K562 (cell line): ENCODE measurements around the gene TMEM39B. TPM values are rescaled to one million over a fixed set of nuclear protein-coding genes. Genes with fewer than 3 reads are reported as not detected.

Experiments used
- ARID2 ChIP-seq: fragments of 450-650 bp; IDR thresholded peaks from 2 replicates; pipeline ENCODE4 v1.6.1; 2017; ENCODE audit warnings: antibody characterized with exemption, mild to moderate bottlenecking
- CBX1 ChIP-seq: sonication (generic); IDR thresholded peaks from 2 replicates; pipeline ENCODE4 v1.6.1; 2016; ENCODE audit warnings: antibody characterized with exemption, low read depth, mild to moderate bottlenecking
- DPF2 ChIP-seq: fragments of 450-650 bp; IDR thresholded peaks from 2 replicates; pipeline ENCODE4 v1.6.1; 2016
- MCM3 ChIP-seq: fragments of 450-650 bp; IDR thresholded peaks from 2 replicates; pipeline ENCODE4 v1.6.1; 2016
- MEIS2 ChIP-seq: fragments of 450-650 bp; IDR thresholded peaks from 2 replicates; pipeline ENCODE4 v1.6.1; 2014; ENCODE audit warnings: mild to moderate bottlenecking; ENCODE audit not compliant: partially characterized antibody
- POLR2AphosphoS5 ChIP-seq: IDR thresholded peaks from 2 replicates; pipeline ENCODE4 v1.6.1; 2011; ENCODE audit warnings: mild to moderate bottlenecking, low read depth, low read length, moderate library complexity; ENCODE audit not compliant: control insufficient read depth, insufficient read depth
- STAG1 ChIP-seq: sonication (generic); formaldehyde crosslinking; IDR thresholded peaks from 2 replicates; pipeline ENCODE4 v1.5.0; 2020; ENCODE audit warnings: missing genetic modification reagents, borderline replicate concordance
- SUPT5H ChIP-seq: fragments of 450-650 bp; IDR thresholded peaks from 2 replicates; pipeline ENCODE4 v1.6.1; 2016
- TEAD4 ChIP-seq, 2 experiments: sonication (generic) in 1 of 2; formaldehyde crosslinking in 1 of 2; IDR thresholded peaks; 2 replicates each; pipeline versions ENCODE4 v1.6.1 to v1.8.0; 2012 to 2022; ENCODE audit warnings: borderline replicate concordance in 1 of 2, inconsistent platforms in 1 of 2, low read length in 1 of 2, mild to moderate bottlenecking in 1 of 2, missing genetic modification reagents in 1 of 2
- THRAP3 ChIP-seq: fragments of 450-650 bp; IDR thresholded peaks from 2 replicates; pipeline ENCODE4 v1.6.1; 2016; ENCODE audit warnings: mild to moderate bottlenecking, inconsistent platforms, borderline replicate concordance
- WHSC1 ChIP-seq: IDR thresholded peaks from one replicate; pipeline ENCODE4 v1.6.1; 2012; ENCODE audit warnings: low read length, control low read depth, inconsistent platforms
- XRCC5 ChIP-seq: fragments of 200-400 bp; formaldehyde crosslinking; IDR thresholded peaks from 2 replicates; pipeline ENCODE4 v1.6.1; 2017; ENCODE audit warnings: low read depth, mild to moderate bottlenecking, low read length
- ZBTB2 ChIP-seq: fragments of 450-650 bp; IDR thresholded peaks from 2 replicates; pipeline ENCODE4 v1.6.1; 2016; ENCODE audit warnings: antibody characterized with exemption
- ZBTB33 ChIP-seq: sonication (generic); formaldehyde crosslinking; IDR thresholded peaks from 2 replicates; pipeline ENCODE4 v1.8.1; 2023; ENCODE audit warnings: mild to moderate bottlenecking, missing genetic modification reagents
- ZNF311 ChIP-seq: fragments of 250-450 bp; sonication (Bioruptor Pico); IDR thresholded peaks from 2 replicates; pipeline ENCODE4 v1.4.0; 2020; ENCODE audit warnings: mild to moderate bottlenecking, moderate library complexity
- ZNF764 ChIP-seq: fragments of 250-450 bp; sonication (Bioruptor Pico); IDR thresholded peaks from 2 replicates; pipeline ENCODE4 v1.4.0; 2020; ENCODE audit warnings: low read depth, mild to moderate bottlenecking, moderate library complexity
- ZNF780A ChIP-seq: fragments of 250-450 bp; sonication (Bioruptor Pico); IDR thresholded peaks from 2 replicates; pipeline ENCODE4 v1.5.0; 2021; ENCODE audit warnings: mild to moderate bottlenecking
- polyA plus RNA-seq, 8 experiments: library from polyadenylated mRNA; depleted of rRNA in 4 of 8; stranded (reverse) in 5 of 8; unstranded in 3 of 8; fragments of >200 nt; fragmentation: Nextera tagmentation in 2 of 8; fragmentation: Illumina TruSeq in 1 of 8; extraction: Ambion mirVana in 2 of 8; extraction: Trizol in 1 of 8; gene quantifications; 2 replicates each; pipeline versions ENCODE4 v1.2.1 to v1.2.3, GENCODE V29; 2011 to 2014; ENCODE audit warnings: inconsistent platforms in 1 of 8, missing spikeins in 1 of 8
- total RNA-seq, 7 experiments: library from RNA; depleted of rRNA in 6 of 7; stranded (reverse); fragments of >200 nt in 6 of 7; fragmentation: Illumina TruSeq in 2 of 7; extraction: Trizol in 2 of 7; gene quantifications; 2 replicates each; pipeline versions ENCODE4 v1.2.1 to v1.2.3, GENCODE V29; 2011 to 2021; ENCODE audit warnings: low replicate concordance in 1 of 7
- TF ChIP-seq, protein P1 (sequence below), 2 experiments: fragments of 450-650 bp; formaldehyde crosslinking in 1 of 2; IDR thresholded peaks; 2 replicates each; pipeline versions ENCODE4 v1.4.0 to v1.6.1; 2014 to 2020; ENCODE audit warnings: mild to moderate bottlenecking in 2 of 2, borderline replicate concordance in 1 of 2, low read depth in 1 of 2

TMEM39B gene
- total and polyA plus RNA-seq, 9 of the 15 experiments (the other 6 are each of a cell fraction or from before 2014, with no cell fraction given) = 0.92 to 28.5 (median 9.7) TPM

GRCh38 chr1:32063261-32063681, 9.5 kb upstream of the TMEM39B start (continued):
- TF ChIP-seq ZBTB33 (CRISPR knock-in tag) = peak; percentile 24; the same call in 1 of the 2 replicates
- no peak for TF ChIP-seq THRAP3
- no peak for TF ChIP-seq MEIS2
- peak; percentile 27; the same call in 1 of the 2 replicates for TF ChIP-seq TEAD4 (IDR thresholded peaks at IDR 0.05; ENCODE audit: low read length)
- no peak for TF ChIP-seq TEAD4 (CRISPR knock-in tag; IDR thresholded peaks at IDR 0.05; ENCODE audit: borderline replicate concordance)
- no peak for TF ChIP-seq ZNF764 (CRISPR knock-in tag)
- TF ChIP-seq STAG1 = peak; percentile 15; the same call in 1 of the 2 replicates
- peak; percentile 39; the same call in 1 of the 2 replicates for TF ChIP-seq SUPT5H
- no peak for TF ChIP-seq ZNF311 (CRISPR knock-in tag)
- no peak for TF ChIP-seq MCM3
- TF ChIP-seq ARID2 = peak; percentile 49
- no peak for TF ChIP-seq WHSC1
- no peak for TF ChIP-seq ZBTB2
- TF ChIP-seq CBX1 = no peak
- TF ChIP-seq ZNF780A (CRISPR knock-in tag) = peak; percentile 66; the same call in 1 of the 2 replicates
- TF ChIP-seq XRCC5 = no peak
- TF ChIP-seq, protein P1, sequence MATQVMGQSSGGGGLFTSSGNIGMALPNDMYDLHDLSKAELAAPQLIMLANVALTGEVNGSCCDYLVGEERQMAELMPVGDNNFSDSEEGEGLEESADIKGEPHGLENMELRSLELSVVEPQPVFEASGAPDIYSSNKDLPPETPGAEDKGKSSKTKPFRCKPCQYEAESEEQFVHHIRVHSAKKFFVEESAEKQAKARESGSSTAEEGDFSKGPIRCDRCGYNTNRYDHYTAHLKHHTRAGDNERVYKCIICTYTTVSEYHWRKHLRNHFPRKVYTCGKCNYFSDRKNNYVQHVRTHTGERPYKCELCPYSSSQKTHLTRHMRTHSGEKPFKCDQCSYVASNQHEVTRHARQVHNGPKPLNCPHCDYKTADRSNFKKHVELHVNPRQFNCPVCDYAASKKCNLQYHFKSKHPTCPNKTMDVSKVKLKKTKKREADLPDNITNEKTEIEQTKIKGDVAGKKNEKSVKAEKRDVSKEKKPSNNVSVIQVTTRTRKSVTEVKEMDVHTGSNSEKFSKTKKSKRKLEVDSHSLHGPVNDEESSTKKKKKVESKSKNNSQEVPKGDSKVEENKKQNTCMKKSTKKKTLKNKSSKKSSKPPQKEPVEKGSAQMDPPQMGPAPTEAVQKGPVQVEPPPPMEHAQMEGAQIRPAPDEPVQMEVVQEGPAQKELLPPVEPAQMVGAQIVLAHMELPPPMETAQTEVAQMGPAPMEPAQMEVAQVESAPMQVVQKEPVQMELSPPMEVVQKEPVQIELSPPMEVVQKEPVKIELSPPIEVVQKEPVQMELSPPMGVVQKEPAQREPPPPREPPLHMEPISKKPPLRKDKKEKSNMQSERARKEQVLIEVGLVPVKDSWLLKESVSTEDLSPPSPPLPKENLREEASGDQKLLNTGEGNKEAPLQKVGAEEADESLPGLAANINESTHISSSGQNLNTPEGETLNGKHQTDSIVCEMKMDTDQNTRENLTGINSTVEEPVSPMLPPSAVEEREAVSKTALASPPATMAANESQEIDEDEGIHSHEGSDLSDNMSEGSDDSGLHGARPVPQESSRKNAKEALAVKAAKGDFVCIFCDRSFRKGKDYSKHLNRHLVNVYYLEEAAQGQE (IDR thresholded peaks at IDR 0.05; ENCODE audit: borderline replicate concordance) = peak; percentile 79; the same call in 1 of the 2 replicates
- TF ChIP-seq, protein P1 (CRISPR knock-in tag; IDR thresholded peaks at IDR 0.05; ENCODE audit: low read depth) = no peak
- no peak for TF ChIP-seq DPF2
- TF ChIP-seq POLR2AphosphoS5 = peak; percentile 52; the same call in 1 of the 2 replicates
